ENCODE measurements around the gene ZNF778.
"Not testable (repeated sequence)": the region's sequence is repeated elsewhere in the genome, so short reads cannot be mapped to it uniquely, and the experiment has no call there.

ZNF778 gene

DNA sequence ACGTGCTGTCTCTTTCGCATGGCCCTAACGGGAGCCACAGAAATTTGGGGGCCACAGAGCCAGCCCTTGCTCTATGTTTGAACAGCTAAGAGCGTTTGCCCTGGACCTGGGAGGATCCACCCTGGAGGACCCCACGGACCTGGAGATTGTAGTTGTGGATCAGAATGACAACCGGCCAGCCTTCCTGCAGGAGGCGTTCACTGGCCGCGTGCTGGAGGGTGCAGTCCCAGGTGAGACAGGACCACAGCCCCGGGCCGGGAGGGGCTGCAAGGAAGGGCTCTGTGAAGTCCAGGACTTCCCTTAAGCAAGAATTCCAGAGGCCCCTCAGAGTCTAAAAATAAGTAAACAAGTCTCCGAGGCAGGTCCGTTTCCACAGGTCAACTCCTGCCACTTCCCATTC lies 34.0 kb upstream of the ZNF778 start:
- DNase-seq = no peak

DNA sequence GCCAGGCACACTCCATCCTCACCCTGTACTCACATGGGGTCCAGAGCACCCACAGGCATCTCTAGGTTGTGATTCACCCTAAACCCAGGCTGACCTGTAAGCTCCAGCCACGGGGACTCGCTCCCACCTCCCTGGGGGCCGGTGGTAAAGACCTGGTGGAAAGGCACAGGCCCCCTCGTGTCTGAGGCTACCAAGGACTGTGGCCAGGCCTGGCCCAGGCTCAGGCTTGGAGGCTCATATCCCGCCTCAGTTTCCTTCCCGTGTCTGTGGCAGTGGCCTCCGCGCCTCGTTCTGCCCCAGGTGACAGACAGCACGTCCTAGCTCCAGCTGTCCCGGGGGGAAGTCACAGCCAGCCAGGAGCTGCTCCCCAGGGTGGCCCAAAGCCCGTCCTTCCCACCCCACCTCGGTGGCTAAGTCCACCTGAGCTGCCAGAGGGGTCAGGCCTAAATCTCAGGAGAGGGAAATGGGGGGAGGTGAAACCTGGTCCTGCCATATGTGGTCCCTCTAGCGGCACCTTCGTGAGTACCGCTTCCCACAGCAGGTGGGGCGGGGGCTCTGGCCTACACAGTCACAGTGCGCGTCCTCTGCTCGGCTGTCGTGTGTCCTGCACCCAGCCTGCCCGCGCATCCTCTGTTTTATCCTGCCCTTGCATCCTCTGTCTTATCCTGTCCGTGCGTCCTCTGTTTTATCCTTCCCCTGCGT lies 33.4 kb upstream of the ZNF778 start:
- no peak for DNase-seq

DNA sequence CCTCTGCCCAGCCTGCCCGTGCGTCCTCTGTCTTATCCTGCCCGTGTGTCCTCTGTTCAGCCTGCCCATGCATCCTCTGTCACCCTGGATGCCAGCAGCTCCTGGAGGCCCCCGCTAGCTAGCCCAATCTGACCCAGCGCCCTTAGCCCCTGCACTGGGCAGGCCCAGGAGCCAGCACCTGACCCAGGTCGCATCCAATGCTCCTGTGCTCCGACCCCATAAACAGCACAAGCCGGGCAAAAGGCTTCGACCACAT lies 32.9 kb upstream of the ZNF778 start:
- no peak for DNase-seq

DNA sequence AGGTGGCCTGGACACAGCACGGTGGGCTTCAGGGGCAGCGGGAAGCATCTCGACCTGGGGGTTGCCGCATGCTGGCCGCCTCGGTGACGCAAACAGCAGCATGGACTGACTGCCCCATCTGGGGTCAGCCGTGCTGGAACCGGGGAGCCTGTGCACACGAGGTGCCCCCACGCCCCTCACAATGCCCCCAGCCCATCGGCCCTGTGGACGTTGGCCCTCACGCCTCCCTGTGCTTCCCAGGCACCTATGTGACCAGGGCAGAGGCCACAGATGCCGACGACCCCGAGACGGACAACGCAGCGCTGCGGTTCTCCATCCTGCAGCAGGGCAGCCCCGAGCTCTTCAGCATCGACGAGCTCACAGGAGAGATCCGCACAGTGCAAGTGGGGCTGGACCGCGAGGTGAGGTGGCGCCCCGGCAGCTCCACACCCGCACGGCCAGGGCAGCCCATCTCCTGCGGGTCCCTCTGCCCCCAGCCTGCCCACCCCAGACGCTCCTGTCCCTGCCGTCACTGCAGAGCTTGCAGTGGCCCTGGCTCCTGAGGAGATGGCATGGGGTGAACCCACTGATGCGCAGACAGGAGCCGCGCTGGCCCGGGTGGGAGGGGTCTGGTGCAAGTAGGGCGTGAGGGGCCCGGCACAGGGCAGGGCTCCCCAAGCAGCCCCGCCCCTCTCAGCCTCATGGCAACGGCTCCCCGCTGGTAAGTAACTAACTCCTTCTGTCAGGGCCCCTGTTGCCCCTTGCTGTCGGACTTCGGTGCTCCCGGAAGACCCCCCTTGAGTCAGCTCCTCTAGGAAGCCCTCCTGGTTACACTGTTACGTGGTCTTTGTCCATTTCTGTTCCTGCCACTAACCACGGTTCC lies 32.3 kb upstream of the ZNF778 start:
- DNase-seq = no peak

DNA sequence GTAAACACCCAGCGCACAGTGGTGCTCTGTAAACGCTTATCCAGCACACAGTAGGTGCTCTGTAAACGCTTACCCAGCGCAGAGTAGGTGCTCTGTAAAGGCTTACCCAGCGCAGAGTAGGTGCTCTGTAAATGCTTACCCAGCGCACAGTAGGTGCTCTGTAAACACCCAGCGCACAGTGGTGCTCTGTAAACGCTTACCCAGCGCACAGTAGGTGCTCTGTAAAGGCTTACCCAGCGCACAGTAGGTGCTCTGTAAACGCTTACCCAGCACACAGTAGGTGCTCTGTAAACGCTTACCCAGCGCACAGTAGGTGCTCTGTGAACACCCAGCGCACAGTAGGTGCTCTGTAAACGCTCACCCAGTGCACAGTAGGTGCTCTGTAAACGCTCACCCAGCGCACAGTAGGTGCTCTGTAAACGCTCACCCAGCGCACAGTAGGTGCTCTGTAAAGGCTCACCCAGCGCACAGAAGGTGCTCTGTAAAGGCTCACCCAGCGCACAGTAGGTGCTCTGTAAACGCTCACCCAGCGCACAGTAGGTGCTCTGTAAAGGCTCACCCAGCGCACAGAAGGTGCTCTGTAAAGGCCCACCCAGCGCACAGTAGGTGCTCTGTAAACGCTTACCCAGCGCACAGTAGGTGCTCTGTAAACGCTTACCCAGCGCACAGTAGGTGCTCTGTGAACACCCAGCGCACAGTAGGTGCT lies 31.5 kb upstream of the ZNF778 start:
- not testable (repeated sequence) for DNase-seq

DNA sequence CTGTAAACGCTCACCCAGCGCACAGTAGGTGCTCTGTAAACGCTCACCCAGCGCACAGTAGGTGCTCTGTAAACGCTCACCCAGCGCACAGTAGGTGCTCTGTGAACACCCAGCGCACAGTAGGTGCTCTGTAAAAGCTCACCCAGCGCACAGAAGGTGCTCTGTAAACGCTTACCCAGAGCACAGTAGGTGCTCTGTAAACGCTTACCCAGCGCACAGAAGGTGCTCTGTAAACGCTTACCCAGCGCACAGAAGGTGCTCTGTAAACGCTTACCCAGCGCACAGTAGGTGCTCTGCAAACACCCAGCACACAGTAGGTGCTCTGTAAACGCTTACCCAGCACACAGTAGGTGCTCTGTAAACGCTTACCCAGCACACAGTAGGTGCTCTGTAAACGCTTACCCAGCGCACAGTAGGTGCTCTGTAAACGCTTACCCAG lies 30.9 kb upstream of the ZNF778 start:
- DNase-seq = not testable (repeated sequence)

DNA sequence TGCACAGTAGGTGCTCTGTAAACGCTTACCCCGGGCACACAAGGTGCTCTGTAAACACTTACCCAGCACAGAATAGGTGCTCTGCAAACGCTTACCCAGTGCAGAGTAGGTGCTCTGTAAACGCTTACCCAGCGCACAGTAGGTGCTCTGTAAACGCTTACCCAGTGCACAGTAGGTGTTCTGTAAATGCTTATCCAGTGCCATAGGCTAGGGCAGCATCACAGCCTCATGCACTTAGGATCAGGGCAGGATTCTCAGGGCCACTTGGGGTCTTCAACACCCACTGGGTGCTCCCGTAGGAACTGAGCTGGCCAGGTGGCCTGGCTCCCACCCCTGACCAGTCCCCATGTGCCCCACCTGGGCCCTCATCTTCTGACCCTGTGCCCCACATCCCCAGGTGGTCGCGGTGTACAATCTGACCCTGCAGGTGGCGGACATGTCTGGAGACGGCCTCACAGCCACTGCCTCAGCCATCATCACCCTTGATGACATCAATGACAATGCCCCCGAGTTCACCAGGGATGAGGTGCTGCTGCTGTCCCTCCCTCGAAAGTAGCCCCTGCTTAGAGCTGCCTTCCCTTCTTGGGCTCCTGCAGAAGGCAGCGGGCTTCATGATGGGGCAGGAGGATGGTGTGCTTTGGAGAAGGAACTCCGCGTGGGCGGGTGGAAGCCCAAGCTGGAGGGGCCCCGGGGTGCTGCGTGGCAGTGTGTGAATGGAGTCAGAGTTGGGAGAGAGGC lies 30.3 kb upstream of the ZNF778 start:
- DNase-seq = no peak

DNA sequence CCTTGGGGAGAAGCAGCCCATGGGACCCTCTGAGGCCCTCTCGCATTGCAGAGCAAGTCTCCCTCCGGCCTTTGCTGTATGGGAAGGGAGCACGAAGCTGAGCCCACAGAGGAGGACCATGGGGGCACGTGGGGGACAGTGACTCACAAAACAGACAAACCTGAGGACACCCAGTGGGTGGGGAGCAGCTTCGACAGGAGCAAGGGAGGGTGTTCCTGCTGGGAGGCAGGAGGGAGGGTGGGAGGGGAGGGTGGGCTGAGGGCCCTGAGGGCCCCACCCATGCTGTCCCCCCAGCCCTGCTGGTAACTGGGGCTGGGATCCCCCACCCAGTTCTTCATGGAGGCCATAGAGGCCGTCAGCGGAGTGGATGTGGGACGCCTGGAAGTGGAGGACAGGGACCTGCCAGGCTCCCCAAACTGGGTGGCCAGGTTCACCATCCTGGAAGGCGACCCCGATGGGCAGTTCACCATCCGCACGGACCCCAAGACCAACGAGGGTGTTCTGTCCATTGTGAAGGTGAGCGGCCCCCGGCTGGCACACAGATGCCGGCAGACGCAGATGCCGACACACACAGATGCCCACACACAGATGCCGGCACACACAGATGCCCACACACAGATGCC lies 29.6 kb upstream of the ZNF778 start:
- DNase-seq = no peak

DNA sequence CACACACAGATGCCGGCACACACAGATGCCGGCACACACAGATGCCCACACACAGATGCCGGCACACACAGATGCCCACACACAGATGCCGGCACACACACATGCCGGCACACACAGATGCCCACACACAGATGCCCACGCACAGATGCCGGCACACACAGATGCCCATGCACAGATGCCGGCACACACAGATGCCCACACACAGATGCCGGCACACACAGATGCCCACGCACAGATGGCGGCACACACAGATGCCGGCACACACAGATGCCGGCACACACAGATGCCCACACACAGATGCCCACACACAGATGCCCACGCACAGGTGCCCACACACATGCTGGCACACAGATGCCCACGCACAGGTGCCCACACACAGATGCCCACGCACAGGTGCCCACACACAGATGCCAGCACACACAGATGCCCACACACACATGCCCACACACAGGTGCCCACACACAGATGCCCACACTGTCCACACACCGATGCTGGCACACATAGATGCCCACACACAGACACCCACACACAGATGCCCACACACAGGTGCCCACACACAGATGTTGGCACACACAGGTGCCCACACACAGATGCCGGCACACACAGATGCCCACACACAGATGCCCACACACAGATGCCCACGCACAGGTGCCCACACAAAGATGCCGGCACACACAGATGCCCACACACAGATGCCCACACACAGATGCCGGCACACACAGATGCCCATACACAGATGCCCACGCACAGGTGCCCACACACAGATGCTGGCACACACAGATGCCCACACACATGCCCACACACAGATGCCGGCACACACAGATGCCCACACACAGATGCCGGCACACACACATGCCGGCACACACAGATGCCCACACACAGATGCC lies 28.8 kb upstream of the ZNF778 start:
- not testable (repeated sequence) for DNase-seq

DNA sequence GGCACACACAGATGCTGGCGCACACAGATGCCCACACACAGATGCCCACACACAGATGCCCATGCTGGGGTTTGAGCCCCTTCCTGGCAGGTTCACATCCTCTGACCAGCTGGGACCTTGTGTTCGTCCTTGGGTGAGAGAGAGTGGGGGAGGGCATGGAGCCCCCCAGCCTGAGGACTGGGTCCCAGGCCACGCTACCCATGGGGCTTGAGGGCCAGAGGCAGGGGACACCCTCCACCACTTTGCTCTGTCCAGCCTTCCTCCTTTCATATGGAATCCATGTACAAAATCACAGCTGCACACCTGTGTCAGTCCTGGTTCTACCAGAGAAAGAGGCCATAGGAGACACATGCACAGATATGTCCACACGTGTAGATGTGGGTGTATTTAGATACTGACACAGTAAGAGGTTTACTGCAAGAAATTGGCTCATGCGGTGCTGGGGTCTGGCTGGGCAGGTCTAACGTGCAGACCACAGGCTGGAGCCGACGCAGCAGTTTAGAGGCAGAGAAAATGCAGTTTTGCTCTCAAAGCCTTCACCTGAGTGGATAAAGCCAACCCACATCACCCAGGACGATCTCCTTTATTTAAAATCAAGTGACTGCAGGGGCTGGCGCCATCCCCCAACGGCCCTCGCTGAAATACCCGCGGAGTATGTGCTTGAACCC lies 28.0 kb upstream of the ZNF778 start:
- DNase-seq = no peak

DNA sequence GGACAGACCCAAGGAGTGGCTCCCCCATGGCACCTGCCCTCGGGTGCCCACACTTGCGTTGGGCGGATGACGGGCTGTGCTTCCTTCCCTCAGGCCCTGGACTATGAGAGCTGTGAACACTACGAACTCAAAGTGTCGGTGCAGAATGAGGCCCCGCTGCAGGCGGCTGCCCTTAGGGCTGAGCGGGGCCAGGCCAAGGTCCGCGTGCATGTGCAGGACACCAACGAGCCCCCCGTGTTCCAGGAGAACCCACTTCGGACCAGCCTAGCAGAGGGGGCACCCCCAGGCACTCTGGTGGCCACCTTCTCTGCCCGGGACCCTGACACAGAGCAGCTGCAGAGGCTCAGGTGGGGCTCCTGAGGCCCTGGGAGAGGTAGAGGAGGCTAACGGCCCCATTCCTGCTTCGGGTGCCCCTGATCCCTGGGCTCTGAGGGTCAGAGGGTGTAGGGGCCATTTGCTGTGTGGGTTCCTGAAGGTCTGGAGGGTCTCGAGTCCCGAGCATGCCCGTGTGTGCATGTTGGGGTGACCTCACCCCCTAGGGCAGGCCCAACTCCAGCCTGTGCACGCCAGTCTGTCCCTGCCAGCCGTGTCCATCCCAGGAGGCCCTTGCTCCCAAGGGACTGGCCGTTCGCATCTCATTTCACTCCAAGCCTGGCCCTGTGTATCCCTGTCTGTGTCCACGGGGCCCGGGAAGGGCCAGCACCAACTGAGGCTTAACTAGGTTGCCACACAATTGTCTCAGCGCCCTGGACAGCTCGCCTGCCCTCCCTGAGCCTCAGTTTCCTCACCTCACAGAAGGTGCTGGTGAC lies 27.1 kb upstream of the ZNF778 start:
- no peak for DNase-seq

DNA sequence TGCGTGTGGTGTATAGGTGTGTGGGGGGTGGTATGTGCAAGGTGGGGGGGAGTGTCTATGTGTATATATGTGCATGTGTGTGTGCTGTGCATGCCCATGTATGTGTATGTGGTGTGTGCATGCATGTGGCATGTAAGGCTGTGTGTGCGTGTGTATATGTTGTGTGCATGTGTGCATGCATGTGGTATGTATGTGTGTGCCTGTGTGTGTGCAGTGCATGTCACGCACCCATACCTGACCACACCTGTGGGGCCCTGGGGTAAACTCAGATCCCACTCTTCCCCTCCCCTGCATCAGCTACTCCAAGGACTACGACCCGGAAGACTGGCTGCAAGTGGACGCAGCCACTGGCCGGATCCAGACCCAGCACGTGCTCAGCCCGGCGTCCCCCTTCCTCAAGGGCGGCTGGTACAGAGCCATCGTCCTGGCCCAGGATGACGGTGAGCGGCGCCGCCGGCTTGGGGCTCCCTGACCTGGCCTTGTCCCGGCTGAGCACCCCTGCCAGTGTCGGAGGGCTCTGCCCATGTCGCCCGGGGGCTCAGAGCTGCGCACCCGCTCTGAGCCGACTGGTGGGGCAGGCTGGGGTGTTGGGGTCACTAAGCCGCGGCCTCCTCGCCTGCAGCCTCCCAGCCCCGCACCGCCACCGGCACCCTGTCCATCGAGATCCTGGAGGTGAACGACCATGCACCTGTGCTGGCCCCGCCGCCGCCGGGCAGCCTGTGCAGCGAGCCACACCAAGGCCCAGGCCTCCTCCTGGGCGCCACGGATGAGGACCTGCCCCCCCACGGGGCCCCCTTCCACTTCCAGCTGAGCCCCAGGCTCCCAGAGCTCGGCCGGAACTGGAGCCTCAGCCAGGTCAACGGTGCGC lies 26.2 kb upstream of the ZNF778 start:
- no peak for DNase-seq

DNA sequence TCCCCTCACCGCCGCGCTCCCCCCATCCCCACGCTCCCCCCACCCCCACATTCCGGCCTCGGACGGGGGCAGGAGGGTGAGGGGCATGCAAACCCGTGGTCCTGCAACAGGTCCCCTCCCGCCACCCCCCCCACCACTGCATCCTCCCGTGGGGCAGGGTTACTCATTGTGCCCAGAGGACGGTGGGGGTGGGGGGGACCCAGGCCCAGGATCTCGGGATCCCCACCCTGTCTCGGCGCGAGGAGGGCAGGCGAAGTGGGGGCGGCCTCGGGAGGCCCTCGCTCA lies 25.7 kb upstream of the ZNF778 start:
- no peak for DNase-seq

DNA sequence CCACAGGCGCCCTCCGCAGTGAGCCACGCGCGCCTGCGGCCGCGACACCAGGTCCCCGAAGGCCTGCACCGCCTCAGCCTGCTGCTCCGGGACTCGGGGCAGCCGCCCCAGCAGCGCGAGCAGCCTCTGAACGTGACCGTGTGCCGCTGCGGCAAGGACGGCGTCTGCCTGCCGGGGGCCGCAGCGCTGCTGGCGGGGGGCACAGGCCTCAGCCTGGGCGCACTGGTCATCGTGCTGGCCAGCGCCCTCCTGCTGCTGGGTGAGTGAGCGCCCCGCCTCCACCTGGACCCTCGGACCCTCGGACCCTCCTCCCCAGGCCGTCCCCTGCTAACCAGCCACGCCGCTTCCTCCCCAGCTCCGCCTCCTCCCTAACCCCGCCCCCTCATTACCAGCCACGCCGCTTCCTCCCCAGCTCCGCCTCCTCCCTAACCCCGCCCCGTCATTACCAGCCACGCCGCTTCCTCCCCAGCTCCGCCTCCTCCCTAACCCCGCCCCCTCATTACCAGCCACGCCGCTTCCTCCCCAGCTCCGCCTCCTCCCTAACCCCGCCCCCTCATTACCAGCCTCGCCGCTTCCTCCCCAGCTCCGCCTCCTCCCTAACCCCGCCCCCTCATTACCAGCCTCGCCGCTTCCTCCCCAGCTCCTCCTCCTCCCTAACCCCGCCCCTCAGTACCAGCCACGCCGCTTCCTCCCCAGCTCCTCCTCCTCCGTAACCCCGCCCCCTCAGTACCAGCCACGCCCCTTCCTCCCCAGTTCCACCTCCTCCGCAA lies 25.1 kb upstream of the ZNF778 start:
- peak; percentile 88 for DNase-seq

DNA sequence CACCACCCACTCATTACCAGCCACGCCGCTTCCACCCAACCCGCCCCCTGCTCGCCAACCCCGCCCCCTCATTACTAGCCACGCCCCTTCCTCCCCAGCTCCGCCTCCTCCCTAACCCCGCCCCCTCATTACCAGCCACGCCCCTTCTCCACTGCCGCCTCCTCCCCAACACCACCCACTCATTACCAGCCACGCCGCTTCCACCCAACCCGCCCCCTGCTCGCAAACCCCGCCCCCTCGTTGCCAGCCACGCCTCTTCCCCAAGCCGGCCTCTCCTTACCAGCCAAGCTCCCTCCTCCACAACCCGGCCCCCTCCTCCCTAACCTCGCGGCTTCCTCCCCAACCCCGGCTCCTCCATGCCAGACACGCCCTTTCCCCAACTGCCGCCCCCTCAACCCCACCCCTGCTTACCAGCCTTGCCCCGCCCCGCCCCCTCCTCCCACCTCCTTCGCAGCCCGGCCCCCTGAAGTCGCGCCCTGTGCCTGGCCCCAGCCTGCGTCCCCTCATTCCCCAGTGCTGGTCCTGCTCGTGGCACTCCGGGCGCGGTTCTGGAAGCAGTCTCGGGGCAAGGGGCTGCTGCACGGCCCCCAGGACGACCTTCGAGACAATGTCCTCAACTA lies 24.4 kb upstream of the ZNF778 start:
- DNase-seq = peak; percentile 76

DNA sequence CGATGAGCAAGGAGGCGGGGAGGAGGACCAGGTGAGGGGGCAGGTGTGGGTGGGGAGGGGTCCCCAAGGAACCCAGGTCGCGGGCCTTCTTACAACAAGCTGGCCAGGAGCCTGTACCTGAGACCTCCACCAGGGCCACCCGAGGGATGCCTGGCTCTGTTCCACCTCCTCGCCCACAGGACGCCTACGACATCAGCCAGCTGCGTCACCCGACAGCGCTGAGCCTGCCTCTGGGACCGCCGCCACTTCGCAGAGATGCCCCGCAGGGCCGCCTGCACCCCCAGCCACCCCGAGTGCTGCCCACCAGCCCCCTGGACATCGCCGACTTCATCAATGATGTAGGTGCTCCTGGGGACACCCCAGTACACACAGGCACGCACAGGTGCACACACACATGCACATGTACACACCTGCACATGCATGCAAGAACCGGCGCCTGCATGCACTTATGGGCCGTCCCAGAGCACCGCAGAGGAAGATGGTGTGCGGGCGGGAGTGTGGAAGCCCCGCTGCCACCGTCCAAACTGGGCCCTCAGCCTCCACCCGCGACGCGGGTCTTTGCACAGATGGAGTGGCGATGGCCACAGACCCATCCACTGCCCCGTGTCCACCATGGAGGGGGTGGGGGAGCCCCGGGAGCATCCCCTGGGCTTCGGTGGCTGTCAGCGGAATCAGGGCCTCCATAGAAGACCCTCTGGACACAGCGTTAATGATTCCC lies 23.8 kb upstream of the ZNF778 start:
- no peak for DNase-seq
